Activated T-cell treated with anti-CD3 and anti-CD28 coated beads, Interleukin-2, amount 50 U/mL, for 4 hours (primary cell): ENCODE data around the gene STEAP1B. TPM values are rescaled to one million over a fixed set of nuclear protein-coding genes. Genes with fewer than 3 reads are reported as not detected.
"Not testable (repeated sequence)": the region's sequence is repeated elsewhere in the genome, so short reads cannot be mapped to it uniquely, and the experiment has no call there.

ENCODE experiments used
- ATAC-seq, 2 donors: fragments of 200-7000 bp; cut with Tn5 transposase; one replicate each; pipeline ENCODE4 v1.10.0; 2021
- DNase-seq: peaks from one replicate; pipeline ENCODE4 v3.0.0-alpha.2; 2020
- H3K27me3 Mint-ChIP-seq: one replicate; pipeline ENCODE4 v1.8.0; 2021; ENCODE audit warnings: low read depth, mixed read lengths
- H3K36me3 Mint-ChIP-seq: one replicate; pipeline ENCODE4 v1.8.0; 2022; ENCODE audit warnings: mixed read lengths; ENCODE audit not compliant: insufficient read depth
- H3K4me1 Mint-ChIP-seq: one replicate; pipeline ENCODE4 v1.8.0; 2021; ENCODE audit warnings: low read depth, mixed read lengths
- H3K4me3 Mint-ChIP-seq: one replicate; pipeline ENCODE4 v1.8.0; 2021; ENCODE audit warnings: mild to moderate bottlenecking, moderate library complexity, mixed read lengths
- H3K9me3 Mint-ChIP-seq: one replicate; pipeline ENCODE4 v1.8.0; 2021; ENCODE audit warnings: mixed read lengths
- total RNA-seq, 3 donors: library from RNA; stranded (reverse); gene quantifications; one replicate each; pipeline ENCODE4 v1.2.1, GENCODE V29; 2021

Gene STEAP1B
- total RNA-seq = under 1 TPM; 0.20 to 0.33 (median 0.24) TPM

- not testable (repeated sequence) for H3K9me3 Mint-ChIP-seq, H3K4me1 Mint-ChIP-seq, H3K36me3 Mint-ChIP-seq, H3K4me3 Mint-ChIP-seq
- ATAC-seq (peak; percentile 98 to 100), DNase-seq (peak; percentile 80)
- H3K27me3 Mint-ChIP-seq = peaks cover 30% of the 10 kb centered on the region
Observed at GRCh38 chr7:22499888-22500689, at the start of gene STEAP1B. Gene STEAP1B, minus strand, starts transcription at chr7:22500188. Its CDS starts 5,333 bp downstream, at chr7:22494855.

GRCh38 chr7:22549051-22549450, 49.1 kb upstream of the STEAP1B start:
- H3K36me3 Mint-ChIP-seq = no peaks in the 10 kb centered on the region
- ATAC-seq (no peak), DNase-seq (no peak)
- no peaks in the 10 kb centered on the region for H3K9me3 Mint-ChIP-seq
- peaks cover 49% of the 10 kb centered on the region for H3K27me3 Mint-ChIP-seq
- H3K4me3 Mint-ChIP-seq = no peak overlapping the region
- H3K4me1 Mint-ChIP-seq = peaks cover 11% of the 10 kb centered on the region

GRCh38 chr7:22548313-22548712, 48.3 kb upstream of the STEAP1B start:
- Mint-ChIP-seq H3K36me3 (no peaks in the 10 kb centered on the region), H3K4me3 (no peak overlapping the region), H3K4me1 (peaks cover 11% of the 10 kb centered on the region), H3K27me3 (peaks cover 50% of the 10 kb centered on the region), H3K9me3 (no peaks in the 10 kb centered on the region)
- DNase-seq (no peak), ATAC-seq (no peak)

- Mint-ChIP-seq H3K27me3 (peaks cover 52% of the 10 kb centered on the region), H3K4me3 (no peak overlapping the region), H3K36me3 (no peaks in the 10 kb centered on the region), H3K4me1 (peaks cover 11% of the 10 kb centered on the region), H3K9me3 (no peaks in the 10 kb centered on the region)
- no peak for DNase-seq
- no peak for ATAC-seq
Observed at GRCh38 chr7:22546769-22547168, 46.8 kb upstream of the STEAP1B start.

- no peak for DNase-seq
- H3K27me3 Mint-ChIP-seq = peaks cover 45% of the 10 kb centered on the region
- no peak overlapping the region for H3K4me3 Mint-ChIP-seq
- H3K9me3 Mint-ChIP-seq = no peaks in the 10 kb centered on the region
- H3K36me3 Mint-ChIP-seq = no peaks in the 10 kb centered on the region
- H3K4me1 Mint-ChIP-seq = peaks cover 11% of the 10 kb centered on the region
- ATAC-seq = no peak
Observed at GRCh38 chr7:22545529-22545928, 45.5 kb upstream of the STEAP1B start.

GRCh38 chr7:22544245-22544644, 44.3 kb upstream of the STEAP1B start:
- Mint-ChIP-seq H3K4me1 (peaks cover 2% of the 10 kb centered on the region), H3K4me3 (no peak overlapping the region), H3K36me3 (no peaks in the 10 kb centered on the region), H3K9me3 (no peaks in the 10 kb centered on the region), H3K27me3 (peaks cover 34% of the 10 kb centered on the region)
- ATAC-seq (no peak), DNase-seq (no peak)

- H3K9me3 Mint-ChIP-seq = no peaks in the 10 kb centered on the region
- no peak for ATAC-seq
- H3K4me1 Mint-ChIP-seq = no peaks in the 10 kb centered on the region
Observed at GRCh38 chr7:22543169-22543568, 43.2 kb upstream of the STEAP1B start.

GRCh38 chr7:22542669-22543068, 42.7 kb upstream of the STEAP1B start:
- Mint-ChIP-seq H3K9me3 (no peaks in the 10 kb centered on the region), H3K4me1 (no peaks in the 10 kb centered on the region), H3K27me3 (peaks cover 28% of the 10 kb centered on the region), H3K36me3 (no peaks in the 10 kb centered on the region), H3K4me3 (no peak overlapping the region)
- ATAC-seq = no peak
- no peak for DNase-seq

More at GRCh38 chr7:22543169-22543568, 43.2 kb upstream of the STEAP1B start:
- DNase-seq = no peak
- H3K27me3 Mint-ChIP-seq = peaks cover 31% of the 10 kb centered on the region
- no peaks in the 10 kb centered on the region for H3K36me3 Mint-ChIP-seq
- no peak overlapping the region for H3K4me3 Mint-ChIP-seq

GRCh38 chr7:22542254-22542653, 42.3 kb upstream of the STEAP1B start:
- H3K4me1 Mint-ChIP-seq = no peaks in the 10 kb centered on the region
- H3K9me3 Mint-ChIP-seq = no peaks in the 10 kb centered on the region
- no peak overlapping the region for H3K4me3 Mint-ChIP-seq
- DNase-seq = no peak
- H3K36me3 Mint-ChIP-seq = no peaks in the 10 kb centered on the region
- peaks cover 28% of the 10 kb centered on the region for H3K27me3 Mint-ChIP-seq
- ATAC-seq = no peak

- no peaks in the 10 kb centered on the region for H3K4me1 Mint-ChIP-seq
- no peaks in the 10 kb centered on the region for H3K9me3 Mint-ChIP-seq
- no peaks in the 10 kb centered on the region for H3K36me3 Mint-ChIP-seq
- H3K4me3 Mint-ChIP-seq = no peak overlapping the region
- peaks cover 24% of the 10 kb centered on the region for H3K27me3 Mint-ChIP-seq
- ATAC-seq = no peak
- DNase-seq = no peak
Observed at GRCh38 chr7:22541789-22542188, 41.8 kb upstream of the STEAP1B start.

GRCh38 chr7:22528537-22528936, 28.5 kb upstream of the STEAP1B start:
- H3K27me3 Mint-ChIP-seq = peaks cover 22% of the 10 kb centered on the region
- not testable (repeated sequence) for H3K9me3 Mint-ChIP-seq, DNase-seq, H3K4me3 Mint-ChIP-seq, H3K4me1 Mint-ChIP-seq, ATAC-seq, H3K36me3 Mint-ChIP-seq

GRCh38 chr7:22524353-22524947, 24.5 kb upstream of the STEAP1B start:
- not testable (repeated sequence) for H3K9me3 Mint-ChIP-seq, ATAC-seq, H3K36me3 Mint-ChIP-seq, H3K4me3 Mint-ChIP-seq, H3K4me1 Mint-ChIP-seq, DNase-seq
- peaks cover 29% of the 10 kb centered on the region for H3K27me3 Mint-ChIP-seq

GRCh38 chr7:22523478-22524352, 23.7 kb upstream of the STEAP1B start:
- not testable (repeated sequence) for DNase-seq, H3K9me3 Mint-ChIP-seq, H3K4me1 Mint-ChIP-seq, H3K36me3 Mint-ChIP-seq, H3K4me3 Mint-ChIP-seq
- H3K27me3 Mint-ChIP-seq = peaks cover 30% of the 10 kb centered on the region
- peak; percentile 43 to 57 for ATAC-seq

GRCh38 chr7:22519560-22519959, 19.6 kb upstream of the STEAP1B start:
- peaks cover 19% of the 10 kb centered on the region for H3K27me3 Mint-ChIP-seq
- not testable (repeated sequence) for H3K9me3 Mint-ChIP-seq, H3K36me3 Mint-ChIP-seq, ATAC-seq, H3K4me1 Mint-ChIP-seq, H3K4me3 Mint-ChIP-seq, DNase-seq
